ENCODE results near the gene PDCL2.
"Not testable (repeated sequence)": the region's sequence is repeated elsewhere in the genome, so short reads cannot be mapped to it uniquely, and the experiment has no call there.

PDCL2 gene

DNA sequence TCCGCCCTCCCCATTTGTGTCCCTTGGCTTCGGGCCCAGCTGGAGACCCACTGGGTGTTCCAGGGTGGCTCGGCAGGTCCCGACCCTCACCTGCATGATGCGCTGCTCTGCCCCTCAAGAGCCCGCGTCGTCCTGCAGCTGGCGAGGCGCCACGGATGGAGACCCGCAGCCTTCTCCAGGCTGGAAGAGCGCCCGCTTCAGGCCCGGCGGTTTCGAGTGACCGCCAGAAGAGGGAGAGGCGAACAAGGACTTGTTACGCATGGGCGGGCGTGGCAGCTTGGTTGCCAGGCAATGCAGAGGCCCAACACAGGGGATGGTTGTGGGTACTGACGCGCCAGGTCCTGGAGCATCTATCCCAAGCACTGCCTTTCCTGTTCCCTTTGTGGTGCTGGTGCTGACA lies at the start of gene PDCL2:
Gene PDCL2 (minus strand): TSS at position 232 of the 400 bp plus-strand sequence. CDS start 136 bp downstream, at position 96.
- DNase-seq = no peak

DNA sequence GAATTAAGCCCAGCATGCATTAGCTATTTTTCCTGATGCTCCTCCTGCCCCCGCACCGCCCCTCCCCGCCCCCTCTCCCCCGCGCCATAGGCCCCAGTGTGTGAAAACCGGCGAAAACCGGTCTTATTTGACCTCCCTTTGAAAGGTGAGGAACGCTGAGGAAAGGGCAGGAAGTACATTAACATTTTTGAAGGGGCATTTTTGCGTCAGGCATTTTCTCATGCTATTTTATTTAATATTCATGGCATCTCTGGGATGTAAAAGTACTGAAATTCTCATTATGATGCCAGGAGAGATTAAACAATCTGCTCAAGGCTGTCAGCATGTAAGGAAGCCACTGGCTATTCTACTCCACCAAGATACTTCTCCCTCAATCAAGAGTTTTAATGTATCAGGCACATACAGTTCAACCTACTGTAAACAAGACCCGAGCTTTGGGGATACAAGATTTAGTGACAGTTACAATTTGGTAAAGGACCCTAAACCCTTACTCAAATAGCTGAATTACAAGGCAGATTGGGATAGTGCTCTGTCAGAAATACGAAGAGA lies 45.3 kb upstream of the PDCL2 start:
- DNase-seq = no peak

GRCh38 chr4:55636656-55636999 lies 44.6 kb upstream of the PDCL2 start:
- no peak for DNase-seq

GRCh38 chr4:55635741-55636655 lies 44.0 kb upstream of the PDCL2 start, which contains the start of gene NMU:
TSS of gene NMU (minus strand) at chr4:55636298. CDS start at chr4:55636192, 106 bp downstream.
- peak; percentile 3 for DNase-seq

DNA sequence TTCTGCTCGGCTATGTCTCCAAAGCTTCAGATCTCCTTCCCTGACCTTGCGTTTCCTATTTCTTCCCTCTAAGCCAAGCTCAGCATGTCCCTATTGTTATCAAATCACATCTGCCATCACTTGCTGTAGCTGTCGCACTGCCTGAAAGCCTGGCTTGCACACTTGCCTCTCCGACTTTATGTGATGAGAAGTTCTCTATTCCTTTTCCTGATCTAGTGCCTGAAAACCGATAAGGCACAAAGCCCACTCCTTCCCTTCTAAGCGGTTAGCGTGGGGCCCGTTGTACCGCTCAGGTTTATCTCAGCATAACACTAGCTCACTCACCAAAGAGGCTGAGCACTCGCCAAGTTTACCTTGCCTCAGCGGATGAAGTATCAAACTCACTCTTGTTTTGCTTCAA lies 43.2 kb upstream of the PDCL2 start:
- DNase-seq = no peak

DNA sequence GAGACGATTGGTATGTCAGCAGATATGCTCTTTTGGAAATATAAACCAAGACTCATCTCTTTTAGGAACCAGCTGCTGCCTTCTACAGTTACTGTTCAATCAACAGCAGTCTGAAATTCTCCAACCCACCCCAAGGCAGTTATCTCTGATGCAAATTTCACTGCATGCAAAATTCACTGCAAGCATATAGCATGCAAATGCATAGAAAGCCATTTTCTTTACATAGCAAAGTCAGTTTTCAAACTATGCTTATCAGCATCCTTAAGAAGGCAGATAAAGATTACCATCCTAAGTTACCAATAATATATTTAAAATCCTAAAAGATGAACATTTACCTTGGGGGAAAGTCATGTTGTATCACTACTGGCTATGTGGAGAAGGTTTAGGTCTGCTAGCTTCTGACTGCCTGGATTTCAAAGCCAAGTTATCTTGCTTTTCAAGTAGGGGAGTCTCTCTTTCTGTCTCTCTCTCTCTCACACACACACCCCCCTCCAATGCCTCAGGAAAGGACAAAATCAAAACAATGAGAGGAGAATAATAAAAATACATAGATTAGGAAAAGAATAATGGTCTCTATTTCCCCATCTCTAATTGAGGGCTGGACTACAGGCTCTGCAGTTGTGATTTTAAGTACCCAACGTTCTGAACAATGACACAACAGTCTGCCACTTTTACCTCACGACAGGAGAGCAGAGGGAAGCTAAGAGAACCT lies 42.5 kb upstream of the PDCL2 start:
- no peak for DNase-seq

DNA sequence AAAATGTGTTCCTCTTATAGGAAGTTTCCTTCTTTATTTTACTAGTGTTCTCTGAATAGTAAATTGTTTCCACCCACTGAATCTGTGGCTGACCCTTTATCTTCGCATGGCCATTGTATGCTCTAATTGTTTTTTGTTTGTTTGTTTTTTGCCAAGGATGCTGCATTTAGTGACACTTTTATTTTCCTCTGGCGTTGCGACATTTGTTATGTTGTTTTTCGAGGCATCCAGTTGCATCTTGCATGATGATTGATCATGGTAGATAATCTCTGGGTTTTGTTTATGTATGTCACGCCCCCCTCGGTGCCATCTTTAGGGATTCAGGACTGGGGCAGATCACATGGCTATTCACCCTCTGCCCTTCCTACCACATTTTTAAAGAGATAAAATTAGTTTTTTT lies 41.9 kb upstream of the PDCL2 start:
- no peak for DNase-seq

DNA sequence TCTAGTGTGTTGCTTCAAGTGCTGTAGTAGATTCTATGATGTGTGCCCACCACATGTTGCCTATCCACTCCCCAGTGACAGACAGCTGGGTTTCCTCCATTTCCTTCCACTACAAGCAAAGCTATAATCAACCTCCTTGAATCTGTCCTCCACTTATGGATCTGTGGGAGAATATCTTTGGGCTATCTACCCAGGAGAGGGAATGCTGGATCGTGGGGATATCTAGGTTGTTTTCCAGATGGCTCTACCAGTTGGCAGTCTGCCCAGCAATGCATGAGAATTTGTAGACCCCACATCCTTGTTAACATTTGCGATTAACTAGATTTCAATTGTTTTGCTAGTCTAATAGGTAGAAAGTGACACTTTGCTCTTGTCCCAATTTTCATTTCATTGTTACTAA lies 33.8 kb upstream of the PDCL2 start:
- DNase-seq = no peak

GRCh38 chr4:55624063-55624462 lies 32.0 kb upstream of the PDCL2 start:
- not testable (repeated sequence) for DNase-seq

DNA sequence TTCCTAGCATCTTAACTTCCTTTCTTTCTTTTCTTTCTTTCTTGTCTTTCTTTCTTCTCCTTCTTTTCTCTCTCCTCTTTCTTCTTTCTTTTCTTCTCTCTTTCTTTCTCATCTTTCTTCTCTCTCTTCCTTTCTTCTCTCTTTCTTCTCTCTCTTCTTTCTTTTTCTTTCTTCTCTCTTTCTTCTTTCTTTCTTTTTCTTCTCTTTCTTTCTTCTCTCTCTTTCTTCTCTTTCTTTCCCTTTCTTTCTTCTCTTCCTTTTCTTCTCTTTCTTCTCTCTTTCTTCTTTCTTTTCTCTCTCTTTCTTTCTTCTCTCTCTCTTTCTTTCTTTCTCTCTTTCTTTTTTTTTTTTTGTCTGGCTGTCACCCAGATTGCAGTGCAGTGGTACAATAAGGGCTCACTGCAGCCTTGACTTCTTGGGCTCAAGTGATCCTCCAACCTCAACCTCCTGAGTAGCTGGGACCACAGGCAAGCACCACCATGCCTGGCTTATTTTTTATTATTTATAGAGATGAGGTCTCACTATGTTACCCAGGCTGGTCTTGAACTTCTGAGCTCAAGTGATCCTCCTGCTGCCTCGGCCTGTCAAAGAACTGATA lies 26.6 kb upstream of the PDCL2 start:
- no peak for DNase-seq

DNA sequence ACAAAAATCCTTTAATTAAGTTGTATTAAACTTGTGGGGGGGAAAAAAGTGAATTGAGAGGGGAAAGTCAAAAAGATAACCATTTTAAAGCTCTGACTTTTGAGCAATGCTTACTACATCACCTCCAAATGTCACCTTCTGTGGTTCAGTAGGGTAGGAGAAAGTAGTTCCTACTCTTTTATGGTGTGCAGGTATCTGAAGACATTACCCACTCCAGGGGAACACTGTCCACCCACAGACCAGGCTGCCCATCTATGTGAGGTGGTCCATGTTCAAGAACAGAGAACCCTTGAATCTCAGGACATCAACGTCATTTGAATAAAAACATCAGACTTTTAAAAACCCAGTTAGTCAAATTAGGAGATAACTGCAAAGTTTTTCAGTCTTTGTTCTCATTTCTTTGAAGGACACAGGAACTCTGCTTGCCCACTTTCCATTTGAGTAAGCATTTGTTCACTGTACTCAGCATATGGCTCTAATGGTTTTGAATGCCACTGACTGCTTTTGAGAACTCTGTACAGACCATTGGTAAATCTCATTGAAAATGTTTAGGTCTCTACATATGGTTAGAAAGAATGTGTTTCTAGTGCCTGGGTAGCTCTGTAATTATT lies 25.6 kb upstream of the PDCL2 start:
- no peak for DNase-seq

GRCh38 chr4:55615008-55615407 lies 23.0 kb upstream of the PDCL2 start:
- no peak for DNase-seq

- DNase-seq = no peak
Measured at GRCh38 chr4:55613621-55614020, 21.6 kb upstream of the PDCL2 start.

GRCh38 chr4:55612341-55612740 lies 20.3 kb upstream of the PDCL2 start:
- DNase-seq = no peak

DNA sequence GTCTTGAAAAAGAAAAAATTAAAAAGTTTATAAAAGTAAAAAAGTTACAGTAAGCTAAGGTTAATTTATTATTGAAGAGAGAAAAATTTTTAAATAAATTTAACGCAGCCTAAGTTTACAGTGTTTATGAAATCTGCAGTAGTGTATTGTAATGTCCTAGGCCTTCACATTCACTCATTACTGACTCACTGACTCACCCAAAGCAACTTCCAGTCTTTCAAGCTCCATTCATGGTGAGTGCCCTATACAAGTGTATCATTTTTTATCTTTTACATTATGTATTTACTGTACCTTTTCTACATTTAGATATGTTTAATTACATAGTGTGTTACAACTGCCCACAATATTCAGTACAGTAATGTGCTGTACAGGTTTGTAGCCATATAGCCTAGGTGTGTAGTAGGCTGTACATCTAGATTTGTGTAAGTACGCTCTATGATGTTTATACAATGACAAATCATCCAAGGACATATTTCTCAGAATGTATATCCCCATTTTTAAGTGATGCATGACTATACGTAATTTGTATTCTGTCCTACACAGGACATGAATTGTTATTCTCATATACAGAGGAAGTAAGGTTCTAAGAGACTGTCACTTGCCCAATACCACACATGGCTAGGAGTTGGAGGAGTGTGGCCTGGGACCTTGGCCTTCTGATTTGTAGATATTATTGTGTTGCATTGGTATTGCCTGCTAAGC lies 19.5 kb upstream of the PDCL2 start:
- no peak for DNase-seq

GRCh38 chr4:55610381-55610780 lies 18.3 kb upstream of the PDCL2 start:
- DNase-seq = no peak

GRCh38 chr4:55609393-55609866 lies 17.4 kb upstream of the PDCL2 start:
- DNase-seq = peak; percentile 44

DNA sequence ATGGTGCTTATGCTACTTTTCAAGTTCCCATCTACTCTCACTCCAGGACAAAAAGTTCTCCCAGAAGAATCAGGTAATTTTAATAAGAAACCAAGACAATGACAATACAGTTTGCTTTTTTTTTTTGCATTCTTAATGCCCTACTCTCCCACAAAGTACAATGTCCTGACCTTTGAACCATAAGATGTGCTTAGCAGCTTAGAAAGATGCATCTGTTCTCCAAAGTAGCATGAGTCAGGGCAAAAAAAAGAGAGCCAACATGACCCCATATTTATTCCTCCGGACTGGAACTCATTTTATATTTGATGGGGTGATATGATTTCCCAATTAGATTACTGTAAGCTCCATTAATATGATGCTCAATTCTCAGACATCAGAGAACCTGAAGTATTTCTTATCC lies 16.5 kb upstream of the PDCL2 start:
- no peak for DNase-seq

GRCh38 chr4:55604996-55605395 lies 13.0 kb upstream of the PDCL2 start:
- no peak for DNase-seq

DNA sequence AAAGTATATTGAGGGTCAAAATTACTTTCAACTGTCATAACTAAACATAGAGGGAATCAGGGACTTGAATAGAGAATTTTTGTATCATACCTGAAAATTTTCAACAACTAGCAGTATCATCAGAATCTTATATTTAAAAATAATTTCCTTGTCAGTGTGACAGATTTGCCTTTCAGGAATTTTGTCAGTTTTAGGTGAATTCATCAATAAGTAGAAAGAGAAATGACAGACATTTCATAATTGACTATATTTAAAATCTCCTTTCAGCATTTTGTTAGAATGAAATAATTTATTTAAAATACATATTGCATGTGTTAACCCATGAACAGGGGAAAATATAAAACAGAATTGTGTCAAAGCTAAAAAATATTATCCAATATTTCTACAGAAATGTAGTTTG lies 8.6 kb upstream of the PDCL2 start:
- DNase-seq = no peak

- no peak for DNase-seq
Measured at GRCh38 chr4:55598641-55599040, 6.6 kb upstream of the PDCL2 start.

- DNase-seq = no peak
Measured at GRCh38 chr4:55588160-55588559, 3.9 kb downstream of the PDCL2 start.

Measured in fibroblast of upper back skin (primary cell).